T-helper 1 cell treated with Interleukin-12 subunit alpha and Interleukin-12 subunit beta and Interleukin-4 antibody, amounts not matched to agents 30 μg/mL and 1 μg/mL, for 36 hours (primary cell): ENCODE measurements around the gene GULP1.
"Not testable (repeated sequence)": the region's sequence is repeated elsewhere in the genome, so short reads cannot be mapped to it uniquely, and the experiment has no call there.

Experiments used
- H3K27ac Mint-ChIP-seq: one replicate; pipeline ENCODE4 v1.8.0; 2021; ENCODE audit warnings: mild to moderate bottlenecking, mixed read lengths
- H3K27me3 Mint-ChIP-seq: one replicate; pipeline ENCODE4 v1.8.0; 2021; ENCODE audit warnings: low read depth, mixed read lengths
- H3K36me3 Mint-ChIP-seq: one replicate; pipeline ENCODE4 v1.8.0; 2021; ENCODE audit warnings: low read depth, mixed read lengths
- H3K4me1 Mint-ChIP-seq: one replicate; pipeline ENCODE4 v1.8.0; 2021; ENCODE audit warnings: low read depth, mixed read lengths
- H3K4me3 Mint-ChIP-seq: one replicate; pipeline ENCODE4 v1.8.0; 2021; ENCODE audit warnings: mild to moderate bottlenecking, moderate library complexity, mixed read lengths
- H3K9me3 Mint-ChIP-seq: one replicate; pipeline ENCODE4 v1.8.0; 2021; ENCODE audit warnings: mixed read lengths

Gene GULP1

GRCh38 chr2:188534875-188535274, 243.2 kb downstream of the GULP1 start:
- no peaks in the 10 kb centered on the region for H3K4me1 Mint-ChIP-seq
- H3K27ac Mint-ChIP-seq: no peak overlapping the region
- no peak overlapping the region for H3K4me3 Mint-ChIP-seq
- H3K36me3 Mint-ChIP-seq: no peaks in the 10 kb centered on the region
- no peaks in the 10 kb centered on the region for H3K27me3 Mint-ChIP-seq
- no peaks in the 10 kb centered on the region for H3K9me3 Mint-ChIP-seq

- H3K4me1 Mint-ChIP-seq: no peaks in the 10 kb centered on the region
- no peak overlapping the region for H3K27ac Mint-ChIP-seq
- no peaks in the 10 kb centered on the region for H3K27me3 Mint-ChIP-seq
- H3K4me3 Mint-ChIP-seq: no peak overlapping the region
- H3K36me3 Mint-ChIP-seq: no peaks in the 10 kb centered on the region
- H3K9me3 Mint-ChIP-seq: no peaks in the 10 kb centered on the region
These were observed 260.0 kb downstream of the GULP1 start for GRCh38 chr2:188551671-188552070.

GRCh38 chr2:188557081-188557480, 265.4 kb downstream of the GULP1 start:
- Mint-ChIP-seq H3K9me3 (no peaks in the 10 kb centered on the region), H3K4me1 (no peaks in the 10 kb centered on the region), H3K4me3 (no peak overlapping the region), H3K36me3 (no peaks in the 10 kb centered on the region), H3K27me3 (no peaks in the 10 kb centered on the region), H3K27ac (no peak overlapping the region)

- not testable (repeated sequence) for H3K9me3 Mint-ChIP-seq, H3K27ac Mint-ChIP-seq, H3K27me3 Mint-ChIP-seq, H3K36me3 Mint-ChIP-seq, H3K4me3 Mint-ChIP-seq, H3K4me1 Mint-ChIP-seq
These were observed 267.8 kb downstream of the GULP1 start for GRCh38 chr2:188559455-188559854.

- Mint-ChIP-seq H3K36me3 (no peaks in the 10 kb centered on the region), H3K4me3 (no peak overlapping the region), H3K27ac (no peak overlapping the region), H3K4me1 (no peaks in the 10 kb centered on the region), H3K9me3 (no peaks in the 10 kb centered on the region), H3K27me3 (no peaks in the 10 kb centered on the region)
These were observed 269.9 kb downstream of the GULP1 start for GRCh38 chr2:188561473-188561979.

GRCh38 chr2:188569431-188570165, 277.9 kb downstream of the GULP1 start:
- no peak overlapping the region for H3K4me3 Mint-ChIP-seq
- H3K27ac Mint-ChIP-seq: no peak overlapping the region
- H3K36me3 Mint-ChIP-seq: no peaks in the 10 kb centered on the region
- H3K4me1 Mint-ChIP-seq: no peaks in the 10 kb centered on the region
- H3K27me3 Mint-ChIP-seq: no peaks in the 10 kb centered on the region
- no peaks in the 10 kb centered on the region for H3K9me3 Mint-ChIP-seq

- Mint-ChIP-seq H3K9me3 (no peaks in the 10 kb centered on the region), H3K36me3 (no peaks in the 10 kb centered on the region), H3K27ac (no peak overlapping the region), H3K4me3 (no peak overlapping the region), H3K4me1 (no peaks in the 10 kb centered on the region), H3K27me3 (no peaks in the 10 kb centered on the region)
These were observed 278.7 kb downstream of the GULP1 start for GRCh38 chr2:188570370-188570769.

- no peaks in the 10 kb centered on the region for H3K9me3 Mint-ChIP-seq
- H3K4me3 Mint-ChIP-seq: no peak overlapping the region
- H3K36me3 Mint-ChIP-seq: no peaks in the 10 kb centered on the region
- H3K27ac Mint-ChIP-seq: no peak overlapping the region
- H3K27me3 Mint-ChIP-seq: no peaks in the 10 kb centered on the region
- no peaks in the 10 kb centered on the region for H3K4me1 Mint-ChIP-seq
These were observed 280.0 kb downstream of the GULP1 start for GRCh38 chr2:188571543-188572303.

- no peak overlapping the region for H3K27ac Mint-ChIP-seq
- H3K36me3 Mint-ChIP-seq: no peaks in the 10 kb centered on the region
- no peak overlapping the region for H3K4me3 Mint-ChIP-seq
- no peaks in the 10 kb centered on the region for H3K9me3 Mint-ChIP-seq
- H3K27me3 Mint-ChIP-seq: no peaks in the 10 kb centered on the region
- no peaks in the 10 kb centered on the region for H3K4me1 Mint-ChIP-seq
These were observed 280.9 kb downstream of the GULP1 start for GRCh38 chr2:188572592-188572991.

- no peak overlapping the region for H3K27ac Mint-ChIP-seq
- no peak overlapping the region for H3K4me3 Mint-ChIP-seq
- no peaks in the 10 kb centered on the region for H3K36me3 Mint-ChIP-seq
- H3K27me3 Mint-ChIP-seq: no peaks in the 10 kb centered on the region
- no peaks in the 10 kb centered on the region for H3K4me1 Mint-ChIP-seq
- no peaks in the 10 kb centered on the region for H3K9me3 Mint-ChIP-seq
These were observed 281.8 kb downstream of the GULP1 start for GRCh38 chr2:188573453-188573852.

- H3K4me1 Mint-ChIP-seq: no peaks in the 10 kb centered on the region
- H3K27ac Mint-ChIP-seq: no peak overlapping the region
- H3K4me3 Mint-ChIP-seq: no peak overlapping the region
These were observed 284.3 kb downstream of the GULP1 start for GRCh38 chr2:188576006-188576405.

GRCh38 chr2:188576651-188577050, 285.0 kb downstream of the GULP1 start:
- Mint-ChIP-seq H3K27me3 (no peaks in the 10 kb centered on the region), H3K4me1 (no peaks in the 10 kb centered on the region), H3K4me3 (no peak overlapping the region), H3K27ac (no peak overlapping the region), H3K9me3 (no peaks in the 10 kb centered on the region), H3K36me3 (no peaks in the 10 kb centered on the region)

More at GRCh38 chr2:188576006-188576405, 284.3 kb downstream of the GULP1 start:
- no peaks in the 10 kb centered on the region for H3K27me3 Mint-ChIP-seq
- no peaks in the 10 kb centered on the region for H3K36me3 Mint-ChIP-seq
- H3K9me3 Mint-ChIP-seq: no peaks in the 10 kb centered on the region

- H3K27ac Mint-ChIP-seq: no peak overlapping the region
These were observed 285.6 kb downstream of the GULP1 start for GRCh38 chr2:188577231-188577630.

GRCh38 chr2:188580738-188581137, 289.1 kb downstream of the GULP1 start:
- H3K36me3 Mint-ChIP-seq: no peaks in the 10 kb centered on the region
- no peak overlapping the region for H3K4me3 Mint-ChIP-seq
- H3K27ac Mint-ChIP-seq: no peak overlapping the region
- H3K27me3 Mint-ChIP-seq: no peaks in the 10 kb centered on the region
- no peaks in the 10 kb centered on the region for H3K9me3 Mint-ChIP-seq
- H3K4me1 Mint-ChIP-seq: no peaks in the 10 kb centered on the region

More at GRCh38 chr2:188577231-188577630, 285.6 kb downstream of the GULP1 start:
- Mint-ChIP-seq H3K36me3 (no peaks in the 10 kb centered on the region), H3K4me1 (no peaks in the 10 kb centered on the region), H3K4me3 (no peak overlapping the region), H3K9me3 (no peaks in the 10 kb centered on the region), H3K27me3 (no peaks in the 10 kb centered on the region)

GRCh38 chr2:188582211-188582610, 290.5 kb downstream of the GULP1 start:
- H3K9me3 Mint-ChIP-seq: no peaks in the 10 kb centered on the region
- H3K36me3 Mint-ChIP-seq: no peaks in the 10 kb centered on the region
- H3K27me3 Mint-ChIP-seq: no peaks in the 10 kb centered on the region
- no peaks in the 10 kb centered on the region for H3K4me1 Mint-ChIP-seq
- no peak overlapping the region for H3K4me3 Mint-ChIP-seq
- no peak overlapping the region for H3K27ac Mint-ChIP-seq
